HCT116 (cell line): ENCODE data around the gene PWWP2B. TPM values are rescaled to one million over a fixed set of nuclear protein-coding genes. Genes with fewer than 3 reads are reported as not detected.
A peak's percentile ranks its signal among the peaks of the same experiment; 100 is the strongest.

ENCODE experiments used
- ATAC-seq: fragments of 200-7000 bp; cut with Tn5 transposase; 2 replicates; pipeline ENCODE4 v1.9.1; 2020; ENCODE audit warnings: mild to moderate bottlenecking, moderate library complexity
- BruUV-seq: library from RNA; stranded (reverse); fragments of 400-500 nt; replicated peaks from 2 replicates; lab custom pipeline; 2021; lab: Mats Ljungman, UMichigan
- CTCF ChIA-PET: fragments of 300-600 bp; sonication (Branson Sonifier 250); formaldehyde crosslinking; loops from one replicate; lab custom pipeline; 2021; ENCODE audit warnings: antibody characterized with exemption; lab: Charles Lee
- POLR2A ChIA-PET: fragments of 300-600, 350-600 bp; sonication (Branson Sonifier 250); formaldehyde crosslinking; loops from one replicate; lab custom pipeline; 2021; ENCODE audit warnings: antibody characterized with exemption; lab: Charles Lee
- RAD21 ChIA-PET, 2 experiments: fragments of 300-600 bp; sonication (Branson Sonifier 250); formaldehyde crosslinking; loops; one replicate each; lab custom pipeline; 2023; ENCODE audit warnings: low total read pairs in 2 of 2; ENCODE audit not compliant: uncharacterized antibody in 2 of 2, unreplicated experiment in 2 of 2, low non-redundant PET in 1 of 2; lab: Charles Lee
- DNase-seq: peaks from one replicate; pipeline ENCODE4 v3.0.0-alpha.2; 2010; ENCODE audit warnings: low read depth, low spot score
- H2AFZ ChIP-seq: fragments of 200-600 bp; shearing (Covaris generic), sonication (generic); 2 replicates; pipeline ENCODE4 v1.6.1; 2017; ENCODE audit warnings: low read depth, mixed run types, mixed read lengths, antibody characterized with exemption, low read length; ENCODE audit not compliant: poor library complexity, severe bottlenecking
- H3K27ac ChIP-seq: 2 replicates; pipeline ENCODE4 v1.5.1; 2012; ENCODE audit warnings: low read depth, low read length
- H3K27me3 ChIP-seq: fragments of 200-600 bp; sonication (generic); 2 replicates; pipeline ENCODE4 v1.6.1; 2016; ENCODE audit warnings: mixed run types, low read length, mixed read lengths; ENCODE audit not compliant: insufficient read depth
- H3K36me3 ChIP-seq, 2 experiments: fragments of 200-500 bp in 1 of 2; fragments of 200-600 bp in 1 of 2; sonication (Bioruptor generic) in 1 of 2; sonication (generic) in 1 of 2; 2 replicates each; pipeline versions ENCODE4 v1.5.1 to v1.6.1; 2014 to 2016; ENCODE audit warnings: low read length in 2 of 2, inconsistent platforms in 1 of 2, mixed read lengths in 1 of 2, mixed run types in 1 of 2; ENCODE audit not compliant: insufficient read depth in 2 of 2, control insufficient read depth in 1 of 2
- H3K4me1 ChIP-seq, 2 experiments: fragments of 200-600 bp in 1 of 2; sonication (generic) in 1 of 2; 2 replicates each; pipeline versions ENCODE4 v1.5.1 to v1.6.1; 2012 to 2017; ENCODE audit warnings: low read length in 2 of 2, inconsistent platforms in 1 of 2, mild to moderate bottlenecking in 1 of 2, mixed read lengths in 1 of 2, mixed run types in 1 of 2, moderate library complexity in 1 of 2; ENCODE audit not compliant: insufficient read depth in 2 of 2, control insufficient read depth in 1 of 2
- H3K4me2 ChIP-seq: fragments of 200-600 bp; sonication (generic); 2 replicates; pipeline ENCODE4 v1.6.1; 2017; ENCODE audit warnings: mixed run types, low read length, mixed read lengths
- H3K4me3 ChIP-seq, 2 experiments: fragments of 200-600 bp in 1 of 2; sonication (generic) in 1 of 2; replicated peaks in 1 of 2; 2 replicates each; pipeline ENCODE4 v1.5.1; 2011 to 2016; ENCODE audit warnings: low read length in 2 of 2, control low read depth in 1 of 2, low read depth in 1 of 2, mild to moderate bottlenecking in 1 of 2, mixed read lengths in 1 of 2, mixed run types in 1 of 2
- H3K79me2 ChIP-seq: fragments of 200-600 bp; sonication (generic); 2 replicates; pipeline ENCODE4 v1.6.1; 2017; ENCODE audit warnings: mild to moderate bottlenecking, mixed run types, low read length, moderate library complexity, mixed read lengths; ENCODE audit not compliant: insufficient read depth
- H3K9ac ChIP-seq: fragments of 200-600 bp; sonication (generic); 2 replicates; pipeline ENCODE4 v1.6.1; 2016; ENCODE audit warnings: low read length, mixed read lengths
- H3K9me2 ChIP-seq: fragments of 200-600 bp; sonication (generic), shearing (Covaris generic); 2 replicates; pipeline ENCODE4 v1.6.1; 2017; ENCODE audit warnings: mixed run types, mild to moderate bottlenecking, moderate library complexity; ENCODE audit not compliant: insufficient read depth
- H3K9me3 ChIP-seq, 2 experiments: fragments of 200-500 bp in 1 of 2; fragments of 200-600 bp in 1 of 2; sonication (Bioruptor generic) in 1 of 2; sonication (generic) in 1 of 2; 2 replicates each; pipeline ENCODE4 v1.6.1; 2014 to 2017; ENCODE audit warnings: low read length in 2 of 2, mixed read lengths in 2 of 2, inconsistent platforms in 1 of 2, low read depth in 1 of 2, mild to moderate bottlenecking in 1 of 2, mixed run types in 1 of 2, moderate library complexity in 1 of 2; ENCODE audit not compliant: control insufficient read depth in 1 of 2, insufficient read depth in 1 of 2
- H4K20me1 ChIP-seq: fragments of 200-600 bp; sonication (generic), shearing (Covaris generic); 2 replicates; pipeline ENCODE4 v1.6.1; 2017; ENCODE audit warnings: mixed run types, mild to moderate bottlenecking, moderate library complexity; ENCODE audit not compliant: insufficient read depth
- CEBPB ChIP-seq: IDR thresholded peaks from 2 replicates; pipeline ENCODE4 v1.6.1; 2012; ENCODE audit warnings: low read depth
- EGR1 ChIP-seq: IDR thresholded peaks from 2 replicates; pipeline ENCODE4 v1.6.1; 2012; ENCODE audit warnings: low read depth
- ELF1 ChIP-seq: IDR thresholded peaks from 2 replicates; pipeline ENCODE4 v1.6.1; 2012; ENCODE audit warnings: low read depth, borderline replicate concordance
- JUND ChIP-seq: IDR thresholded peaks from 2 replicates; pipeline ENCODE4 v1.6.1; 2012
- POLR2AphosphoS5 ChIP-seq: IDR thresholded peaks from 2 replicates; pipeline ENCODE4 v1.6.1; 2011; ENCODE audit warnings: mild to moderate bottlenecking, low read depth, low read length, moderate library complexity
- SIN3A ChIP-seq: IDR thresholded peaks from 2 replicates; pipeline ENCODE4 v1.6.1; 2012; ENCODE audit warnings: low read depth
- SP1 ChIP-seq: IDR thresholded peaks from 2 replicates; pipeline ENCODE4 v1.6.1; 2012; ENCODE audit warnings: low read depth
- SRF ChIP-seq: IDR thresholded peaks from 2 replicates; pipeline ENCODE4 v1.6.1; 2012; ENCODE audit warnings: low read depth
- TCF7L2 ChIP-seq: IDR thresholded peaks from 2 replicates; pipeline ENCODE4 v1.7.0; 2011; ENCODE audit warnings: borderline replicate concordance, inconsistent platforms; ENCODE audit not compliant: insufficient read depth, insufficient read length; ENCODE audit errors: extremely low read depth
- YY1 ChIP-seq: IDR thresholded peaks from 2 replicates; pipeline ENCODE4 v1.6.1; 2011; ENCODE audit warnings: low read length, low read depth, moderate library complexity, mild to moderate bottlenecking; ENCODE audit not compliant: insufficient replicate concordance; ENCODE audit errors: extremely low read depth
- ZFX ChIP-seq: fragments of 450-650 bp; IDR thresholded peaks from 2 replicates; pipeline ENCODE4 v1.6.1; 2017
- ZNF274 ChIP-seq: fragments of 200-500 bp; sonication (Bioruptor generic); IDR thresholded peaks from 2 replicates; pipeline ENCODE4 v1.6.1; 2014; ENCODE audit warnings: mild to moderate bottlenecking, low read depth, low read length, inconsistent platforms
- intact Hi-C: fragments of 100-400 bp; cut with micrococcal nuclease; formaldehyde crosslinking; loops from 2 replicates; pipeline ENCODE4 v1.10.0; 2022
- total RNA-seq: library from RNA; stranded (reverse); gene quantifications from one replicate; pipeline ENCODE4 v1.2.1, GENCODE V29; 2021; ENCODE audit not compliant: unreplicated experiment
- TF ChIP-seq, protein P1 (sequence below): IDR thresholded peaks from 2 replicates; pipeline ENCODE4 v1.6.1; 2012

PWWP2B gene
- total RNA-seq, 1 experiment from 2014 or later: 13.9 TPM

DNA sequence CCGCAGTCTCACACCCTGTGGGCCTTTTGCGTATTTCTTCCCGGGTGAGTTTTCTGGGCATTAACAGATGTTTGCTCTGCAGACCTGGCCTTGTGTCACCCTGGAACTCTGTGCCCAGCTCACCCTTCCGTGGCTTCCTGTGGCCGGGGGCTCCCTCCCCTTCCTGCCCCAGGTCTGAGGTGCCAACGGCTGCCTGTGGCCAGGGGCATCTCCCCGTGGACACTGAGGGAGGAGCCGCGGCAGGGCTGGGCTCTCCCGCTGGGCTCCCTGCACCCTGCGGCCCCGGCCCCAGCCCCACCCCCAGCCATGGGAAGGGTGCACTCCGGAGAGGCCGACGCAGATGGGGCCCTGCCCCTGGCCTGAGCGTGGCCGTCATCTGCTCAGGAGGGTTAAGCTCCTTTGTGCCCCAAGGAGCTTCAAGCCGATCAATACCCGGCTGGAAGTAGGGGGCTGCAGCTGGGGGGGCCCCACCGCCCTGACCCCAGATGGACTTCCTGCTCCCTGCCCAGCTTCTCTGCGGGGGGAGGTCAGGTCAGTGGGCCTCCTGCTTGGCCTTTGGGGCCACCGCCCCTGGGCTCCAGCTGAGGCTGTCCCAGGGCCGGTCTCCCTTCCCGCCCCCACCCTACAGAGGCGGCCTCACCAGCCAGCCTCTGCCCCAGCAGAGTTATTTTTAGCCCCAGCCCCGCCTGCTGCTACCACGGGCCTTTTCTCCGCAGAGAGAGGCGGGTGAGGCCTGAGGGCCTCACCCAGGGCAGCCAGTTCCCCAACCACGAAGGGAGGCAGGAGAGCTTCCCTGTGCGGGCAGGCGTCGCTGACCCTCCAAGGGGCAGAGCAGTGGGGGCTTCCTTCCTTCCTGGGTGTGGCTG is 24.2 kb downstream of the PWWP2B start:
- H4K20me1 ChIP-seq: no peaks in the 10 kb centered on the region
- H3K9me3 ChIP-seq: no peaks in the 10 kb centered on the region
- no peak overlapping the region for H2AFZ ChIP-seq
- H3K4me3 ChIP-seq: peak overlapping the region; percentile 22 to 33
- TF ChIP-seq, protein P1, sequence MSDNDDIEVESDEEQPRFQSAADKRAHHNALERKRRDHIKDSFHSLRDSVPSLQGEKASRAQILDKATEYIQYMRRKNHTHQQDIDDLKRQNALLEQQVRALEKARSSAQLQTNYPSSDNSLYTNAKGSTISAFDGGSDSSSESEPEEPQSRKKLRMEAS: no peak; the same call in 1 of the 2 replicates
- TF ChIP-seq SP1 (0 out of 2 replicates have a peak, but pooled peaks have one; percentile 34), ELF1 (no peak), TCF7L2 (no peak), EGR1 (peak; percentile 61), CEBPB (no peak), YY1 (no peak), JUND (no peak), ZFX (no peak), ZNF274 (no peak), SIN3A (0 out of 2 replicates have a peak, but pooled peaks have one; percentile 27), POLR2AphosphoS5 (no peak), SRF (no peak)
- H3K4me1 ChIP-seq: peaks cover 33 to 42% of the 10 kb centered on the region in 2 experiments
- H3K27ac ChIP-seq: peak overlapping the region; percentile 82
- H3K79me2 ChIP-seq: peaks cover under 1% of the 10 kb centered on the region; the same call in 1 of the 2 replicates
- no peaks in the 10 kb centered on the region for H3K27me3 ChIP-seq
- ChIA-PET POLR2A (interaction anchor here (0.8 kb wide), 1 partner anchor 26 kb away, joined by 3 read pairs; no protein-coding TSS in a partner anchor), CTCF (no interaction called here), RAD21 (interaction anchor here in 1 of 2 experiments (0.9 kb wide), 1 partner anchor 26 kb away, joined by 7 read pairs; no protein-coding TSS in a partner anchor)
- ATAC-seq: peak; percentile 69
- no peaks in the 10 kb centered on the region for H3K36me3 ChIP-seq
- peak overlapping the region; percentile 55 for H3K9ac ChIP-seq
- no peaks in the 10 kb centered on the region for H3K9me2 ChIP-seq
- no peak for DNase-seq
- peak overlapping the region; percentile 70 for H3K4me2 ChIP-seq
- intact Hi-C loops: no loop called here
- no TSS peak for BruUV-seq
